GM18505 (cell line): ENCODE measurements around the gene MUC5AC.
"Not testable (repeated sequence)": the region's sequence is repeated elsewhere in the genome, so short reads cannot be mapped to it uniquely, and the experiment has no call there.

Source experiments
- ATAC-seq: cut with Tn5 transposase; IDR thresholded peaks from one replicate; pipeline ENCODE4 v1.9.1; 2021; ENCODE audit not compliant: unreplicated experiment
- POLR2A ChIP-seq: IDR thresholded peaks from 4 replicates; pipeline ENCODE4 v1.6.1; 2011; ENCODE audit warnings: borderline replicate concordance; ENCODE audit not compliant: insufficient read depth, insufficient read length; ENCODE audit errors: extremely low read depth

Gene MUC5AC

DNA sequence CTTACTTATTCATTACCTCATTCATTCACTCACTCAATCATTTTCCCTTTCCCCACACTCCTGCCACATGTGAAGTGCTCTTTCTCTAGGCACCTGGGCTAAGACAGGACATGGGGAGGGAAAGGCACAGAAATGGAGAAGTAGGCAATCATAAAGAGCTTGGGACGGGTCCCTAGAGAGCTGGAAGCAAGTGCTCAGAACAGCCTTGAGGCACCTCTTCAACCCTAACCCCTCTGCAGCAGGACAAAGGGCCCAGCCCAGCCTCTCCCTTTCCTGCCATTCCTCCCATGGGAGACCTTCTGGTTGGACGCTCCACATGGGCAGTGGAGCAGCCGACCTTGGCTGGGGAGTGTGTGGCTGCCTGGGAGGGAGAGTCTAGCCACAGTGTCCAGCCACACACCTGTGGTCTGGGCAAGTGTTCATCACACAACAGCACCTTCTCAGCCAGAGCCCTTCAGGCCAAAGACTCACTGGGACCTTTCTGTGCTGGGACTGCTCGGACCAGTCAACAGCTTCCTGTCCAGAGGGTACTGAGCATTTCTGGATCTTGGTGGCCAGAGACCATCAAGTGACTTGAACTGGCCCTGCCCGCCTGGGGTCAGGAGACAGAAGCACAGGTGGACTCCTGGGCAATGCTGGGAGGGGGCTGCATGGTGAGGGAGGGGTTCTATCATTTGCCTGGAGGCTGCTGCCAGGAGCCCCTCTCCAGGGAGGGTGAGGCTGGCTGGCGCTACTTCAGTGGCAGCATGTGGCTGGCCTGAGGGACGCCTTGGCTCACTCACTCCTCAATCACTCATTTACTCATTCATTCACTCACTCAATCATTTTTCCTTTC lies 1.0 kb upstream of the MUC5AC start:
- no peak for ATAC-seq
- TF ChIP-seq POLR2A = no peak

DNA sequence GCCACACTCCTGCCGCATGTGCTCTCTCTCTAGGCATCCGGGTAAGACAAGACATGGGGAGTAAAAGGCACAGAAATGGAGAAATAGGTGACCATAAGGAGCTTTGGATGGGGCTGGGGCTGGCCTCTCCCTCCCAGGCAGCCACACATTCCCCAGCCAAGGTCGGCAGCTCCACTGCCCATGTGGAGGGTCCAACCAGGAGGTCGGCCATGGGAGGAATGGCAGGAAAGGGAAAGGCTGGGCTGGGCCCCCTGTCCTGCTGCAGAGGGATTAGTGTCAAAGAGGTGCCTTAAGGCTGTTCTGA lies 460 bp upstream of the MUC5AC start:
- ATAC-seq = no peak
- no peak for TF ChIP-seq POLR2A

DNA sequence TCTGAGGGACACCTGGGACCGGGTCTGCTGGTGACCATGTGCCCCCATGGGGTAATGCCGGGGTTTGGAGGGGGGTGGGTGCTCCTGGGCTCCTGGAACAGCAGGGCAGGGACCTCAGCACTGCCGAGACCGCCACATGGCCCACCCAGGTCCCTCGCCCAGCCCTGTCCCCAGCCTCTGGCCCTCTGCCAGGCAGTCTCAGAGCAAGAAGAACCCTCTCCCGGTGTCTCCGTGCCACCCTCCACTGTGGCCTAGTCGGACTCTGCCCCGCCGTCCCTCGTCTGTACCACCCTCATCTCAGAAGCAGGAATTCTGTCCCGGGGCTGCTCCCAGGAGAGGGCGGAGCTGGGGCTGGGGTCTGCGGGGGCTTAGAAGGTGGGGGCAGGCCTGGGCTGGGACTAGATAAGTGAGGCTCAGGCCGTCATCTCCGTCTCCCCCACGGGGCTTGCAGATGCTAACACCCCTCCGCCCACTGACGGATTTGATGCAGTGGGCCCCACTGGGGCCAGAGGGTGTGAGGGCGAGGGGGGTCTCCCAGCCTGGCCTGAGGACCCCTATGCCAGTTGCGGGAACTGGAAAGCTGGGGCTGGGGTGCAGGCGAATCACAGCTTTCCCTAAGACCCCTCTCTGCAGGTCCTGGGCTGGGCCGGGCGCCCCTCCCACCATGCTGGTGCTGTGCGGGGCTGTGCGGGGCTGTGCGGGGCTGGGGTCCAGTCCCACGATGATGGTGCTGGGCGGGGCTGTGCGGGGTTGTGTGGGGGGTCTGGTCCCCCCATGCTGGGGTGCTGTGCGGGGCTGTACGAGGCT lies 1.1 kb downstream of the MUC5AC start:
- TF ChIP-seq POLR2A = no peak
- ATAC-seq = no peak

DNA sequence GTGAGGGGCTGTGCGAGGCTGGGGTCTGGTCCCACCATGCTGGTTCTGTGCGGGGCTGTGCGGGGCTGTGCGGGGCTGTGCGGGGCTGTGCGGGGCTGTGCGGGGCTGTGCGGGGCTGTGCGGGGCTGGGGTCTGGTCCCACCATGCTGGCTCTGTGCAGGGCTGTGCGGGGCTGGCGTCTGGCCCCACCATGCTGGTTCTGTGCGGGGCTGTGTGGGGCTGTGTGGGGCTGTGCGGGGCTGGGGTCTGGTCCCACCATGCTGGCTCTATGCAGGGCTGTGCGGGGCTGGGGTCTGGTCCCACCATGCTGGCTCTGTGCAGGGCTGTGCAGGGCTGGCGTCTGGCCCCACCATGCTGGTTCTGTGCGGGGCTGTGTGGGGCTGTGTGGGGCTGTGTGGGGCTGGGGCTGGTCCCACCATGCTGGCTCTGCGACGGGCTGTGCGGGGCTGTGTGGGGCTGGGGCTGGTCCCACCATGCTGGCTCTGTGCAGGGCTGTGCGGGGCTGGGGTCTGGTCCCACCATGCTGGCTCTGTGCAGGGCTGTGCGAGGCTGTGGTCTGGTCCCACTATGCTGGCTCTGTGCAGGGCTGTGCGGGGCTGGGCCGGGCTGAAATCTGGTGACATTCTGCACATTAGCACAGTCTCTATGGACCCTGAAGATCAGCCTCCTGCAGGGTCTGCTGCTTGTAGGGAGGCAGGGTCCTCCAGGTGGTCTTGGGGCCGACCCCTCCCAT lies 1.9 kb downstream of the MUC5AC start:
- ATAC-seq = not testable (repeated sequence)

DNA sequence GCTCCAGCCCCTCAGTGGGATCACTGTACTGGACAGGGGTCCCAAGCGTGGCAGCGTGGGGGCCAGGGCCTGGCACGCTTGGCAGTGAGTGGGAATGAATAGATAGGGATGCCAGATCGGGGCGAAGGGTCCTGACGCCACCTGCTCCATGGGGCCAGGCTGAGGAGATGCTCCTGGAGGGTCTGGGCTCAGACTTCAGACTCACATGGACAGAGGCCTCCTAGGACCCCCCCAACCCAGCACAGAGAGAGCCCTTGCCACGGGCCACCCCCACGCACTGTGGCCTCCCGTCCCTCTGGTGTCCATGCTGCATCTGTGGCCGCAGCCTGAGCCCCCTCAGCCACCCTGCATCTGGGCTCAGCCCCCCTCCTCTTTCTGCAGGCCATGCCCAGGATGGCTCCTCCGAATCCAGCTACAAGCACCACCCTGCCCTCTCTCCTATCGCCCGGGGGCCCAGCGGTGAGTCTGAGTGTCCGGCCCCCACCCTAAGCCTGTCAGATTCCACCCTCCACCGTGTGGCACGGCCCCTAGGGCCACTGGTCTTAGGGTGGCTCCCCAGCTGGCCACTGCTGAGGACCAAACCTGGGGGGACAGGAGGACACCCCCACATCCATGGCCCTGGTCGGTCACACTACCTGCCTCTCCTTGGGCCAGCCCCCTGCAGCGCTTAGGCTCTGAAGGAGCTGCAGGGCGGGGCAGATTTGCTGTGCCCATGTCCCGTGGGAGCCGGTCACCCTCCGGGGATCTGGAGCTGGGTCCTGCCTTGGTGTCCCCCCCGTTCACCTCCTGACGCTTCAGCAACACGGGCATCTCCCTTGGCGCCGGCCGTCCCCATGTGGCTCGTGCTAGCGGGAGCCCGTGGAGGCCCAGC lies 2.7 kb downstream of the MUC5AC start:
- TF ChIP-seq POLR2A = no peak
- ATAC-seq = no peak

DNA sequence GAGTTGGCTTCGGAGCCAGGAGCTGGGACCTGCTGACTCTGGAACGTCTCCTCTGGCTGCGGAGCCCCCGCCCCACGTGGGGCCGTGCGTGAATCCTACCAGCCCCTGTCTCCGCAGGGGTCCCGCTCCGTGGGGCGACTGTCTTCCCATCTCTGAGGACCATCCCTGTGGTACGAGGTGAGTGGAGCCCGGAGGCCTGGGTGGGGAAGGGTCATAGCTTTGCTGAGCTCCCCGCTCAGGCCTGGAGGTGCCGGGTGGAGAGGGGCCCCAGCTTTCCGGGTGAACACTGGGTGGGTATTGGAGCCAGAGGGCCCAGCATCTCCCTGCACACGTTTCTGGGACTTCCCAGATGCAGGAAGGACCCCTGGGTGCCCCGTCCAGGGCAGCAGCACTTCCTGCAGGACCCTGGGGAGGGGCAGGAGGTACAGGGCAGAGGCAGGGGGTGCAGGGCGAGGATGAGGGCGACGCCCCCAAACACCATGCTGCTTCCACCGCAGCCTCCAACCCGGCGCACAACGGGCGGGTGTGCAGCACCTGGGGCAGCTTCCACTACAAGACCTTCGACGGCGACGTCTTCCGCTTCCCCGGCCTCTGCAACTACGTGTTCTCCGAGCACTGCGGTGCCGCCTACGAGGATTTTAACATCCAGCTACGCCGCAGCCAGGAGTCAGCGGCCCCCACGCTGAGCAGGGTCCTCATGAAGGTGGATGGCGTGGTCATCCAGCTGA lies 3.8 kb downstream of the MUC5AC start:
- TF ChIP-seq POLR2A = no peak
- ATAC-seq = no peak

DNA sequence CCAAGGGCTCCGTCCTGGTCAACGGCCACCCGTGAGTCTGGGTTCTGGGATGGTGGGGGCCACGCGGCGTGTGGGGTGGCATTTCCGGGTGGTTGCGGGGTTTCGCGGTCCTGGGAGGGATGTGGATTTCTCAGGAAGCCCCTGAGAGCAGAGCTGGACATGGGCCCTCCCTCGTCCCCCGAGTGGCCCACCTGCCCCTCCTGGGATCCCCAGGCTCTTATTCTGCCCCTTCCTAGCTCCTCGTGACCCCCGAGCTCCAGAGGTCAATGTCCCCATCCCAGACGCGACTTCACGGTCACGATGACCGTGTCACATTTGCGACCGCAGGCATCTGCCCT lies 4.4 kb downstream of the MUC5AC start:
- no peak for ATAC-seq
- no peak for TF ChIP-seq POLR2A

DNA sequence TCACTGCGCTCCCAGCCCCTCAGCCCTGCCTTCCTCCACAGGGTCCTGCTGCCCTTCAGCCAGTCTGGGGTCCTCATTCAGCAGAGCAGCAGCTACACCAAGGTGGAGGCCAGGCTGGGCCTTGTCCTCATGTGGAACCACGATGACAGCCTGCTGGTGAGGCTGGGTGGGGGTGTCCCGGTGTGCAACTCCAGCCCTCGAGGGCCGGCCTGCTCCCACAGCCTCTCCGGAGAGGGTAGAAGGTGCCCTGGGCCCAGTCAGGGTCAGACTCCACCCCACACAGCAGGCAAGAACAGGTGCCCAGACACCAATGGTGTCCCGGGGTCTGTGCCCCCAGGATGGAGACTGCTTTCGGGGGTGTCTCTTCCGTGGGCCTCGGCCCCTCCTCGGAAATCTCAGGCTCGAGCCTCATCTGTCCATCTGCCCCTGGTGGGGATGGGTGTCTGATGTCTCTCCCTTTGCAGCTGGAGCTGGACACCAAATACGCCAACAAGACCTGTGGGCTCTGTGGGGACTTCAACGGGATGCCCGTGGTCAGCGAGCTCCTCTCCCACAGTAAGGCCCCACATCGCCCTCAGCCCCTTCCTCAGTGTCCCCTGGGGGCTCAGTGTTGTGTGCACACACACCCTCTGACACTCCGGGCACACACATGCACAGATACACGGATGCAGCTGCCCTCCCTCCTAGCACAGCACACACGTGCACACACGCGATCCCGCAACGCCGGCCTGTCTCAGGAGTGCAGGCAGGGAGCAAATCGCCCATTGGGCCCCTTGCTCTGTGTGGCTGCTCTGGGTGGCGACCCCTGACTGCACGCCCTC lies 4.9 kb downstream of the MUC5AC start:
- ATAC-seq = no peak
- TF ChIP-seq POLR2A = no peak

DNA sequence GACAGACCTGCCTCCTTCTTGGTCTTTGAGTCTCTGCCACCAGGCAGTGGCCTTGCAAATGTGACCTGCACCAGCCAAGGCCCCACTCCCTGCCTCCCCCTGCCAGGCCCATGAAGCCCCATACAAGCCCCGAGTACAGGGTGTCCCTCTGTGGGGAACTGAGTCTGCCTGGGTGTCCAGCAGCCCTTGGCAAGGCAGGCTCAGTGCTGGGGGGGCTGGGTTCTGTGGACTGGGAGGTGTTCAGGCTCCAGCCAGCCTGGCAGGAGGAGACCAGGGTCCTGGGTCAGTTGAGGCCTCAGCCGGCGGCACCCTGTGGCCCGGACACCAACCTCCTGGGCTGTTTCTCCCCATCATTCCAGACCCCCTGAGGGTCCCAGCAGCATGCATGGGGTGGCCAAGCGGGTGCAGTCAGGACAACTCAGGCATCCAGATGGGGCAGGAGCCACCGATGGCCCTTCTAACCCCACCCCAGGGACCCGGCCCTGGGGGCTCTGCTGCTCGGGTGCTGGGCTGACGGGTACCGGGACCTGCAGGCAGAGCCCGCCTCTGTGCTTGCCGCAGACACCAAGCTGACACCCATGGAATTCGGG lies 5.7 kb downstream of the MUC5AC start:
- TF ChIP-seq POLR2A = no peak
- no peak for ATAC-seq

DNA sequence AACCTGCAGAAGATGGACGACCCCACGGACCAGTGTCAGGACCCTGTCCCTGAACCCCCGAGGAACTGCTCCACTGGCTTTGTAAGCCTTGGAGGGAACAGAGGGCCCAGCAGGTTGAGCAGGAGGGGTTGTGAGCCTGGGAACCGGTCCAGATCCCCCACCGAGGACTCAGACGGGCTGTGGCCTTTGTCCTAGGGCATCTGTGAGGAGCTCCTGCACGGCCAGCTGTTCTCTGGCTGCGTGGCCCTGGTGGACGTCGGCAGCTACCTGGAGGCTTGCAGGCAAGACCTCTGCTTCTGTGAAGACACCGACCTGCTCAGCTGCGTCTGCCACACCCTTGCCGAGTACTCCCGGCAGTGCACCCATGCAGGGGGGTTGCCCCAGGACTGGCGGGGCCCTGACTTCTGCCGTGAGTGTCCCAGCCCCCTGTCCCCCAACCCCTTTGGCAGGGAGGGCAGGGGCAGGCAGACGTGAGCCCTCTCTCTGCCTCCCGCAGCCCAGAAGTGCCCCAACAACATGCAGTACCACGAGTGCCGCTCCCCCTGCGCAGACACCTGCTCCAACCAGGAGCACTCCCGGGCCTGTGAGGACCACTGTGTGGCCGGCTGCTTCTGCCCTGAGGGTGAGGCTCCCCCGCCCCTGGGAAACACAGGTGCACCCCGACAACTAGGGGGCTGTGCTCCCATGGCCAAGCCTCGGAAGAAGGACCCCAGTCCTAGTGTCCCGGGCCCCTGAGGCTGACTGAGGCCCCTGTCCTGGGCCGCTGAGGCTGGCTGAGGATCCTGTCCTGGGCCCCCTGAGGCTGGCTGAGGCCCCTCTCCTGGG lies 6.4 kb downstream of the MUC5AC start:
- ATAC-seq = no peak
- TF ChIP-seq POLR2A = no peak

DNA sequence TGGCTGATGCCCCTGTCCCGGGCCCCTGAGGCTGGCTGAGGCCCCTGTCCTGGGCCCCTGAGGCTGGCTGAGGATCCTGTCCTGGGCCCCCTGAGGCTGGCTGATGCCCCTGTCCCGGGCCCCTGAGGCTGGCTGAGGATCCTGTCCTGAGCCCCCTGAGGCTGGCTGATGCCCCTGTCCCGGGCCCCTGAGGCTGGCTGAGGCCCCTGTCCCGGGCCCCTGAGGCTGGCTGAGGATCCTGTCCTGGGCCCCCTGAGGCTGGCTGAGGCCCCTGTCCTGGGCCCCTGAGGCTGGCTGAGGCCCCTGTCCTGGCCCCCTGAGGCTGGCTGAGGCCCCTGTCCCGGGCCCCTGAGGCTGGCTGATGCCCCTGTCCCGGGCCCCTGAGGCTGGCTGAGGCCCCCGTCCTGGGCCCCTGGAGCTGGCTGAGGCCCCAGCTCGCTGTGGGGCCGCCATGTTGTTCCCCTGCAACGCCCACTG lies 7.1 kb downstream of the MUC5AC start:
- ATAC-seq = not testable (repeated sequence)
